ENCODE data around the gene EVC2.
"Not testable (repeated sequence)": the region's sequence is repeated elsewhere in the genome, so short reads cannot be mapped to it uniquely, and the experiment has no call there.

EVC2 gene

GRCh38 chr4:5734853-5735252, 26.5 kb upstream of the EVC2 start:
- no peaks in the 10 kb centered on the region for H3K36me3 ChIP-seq
- no peak for TF ChIP-seq CTCF (IDR thresholded peaks at IDR 0.05; ENCODE audit: low read depth, low read length)
- no peaks in the 10 kb centered on the region for H3K4me1 ChIP-seq

GRCh38 chr4:5732158-5732557, 23.8 kb upstream of the EVC2 start:
- TF ChIP-seq CTCF (IDR thresholded peaks at IDR 0.05; ENCODE audit: low read depth, low read length), result no peak
- DNase-seq, result no peak
- H3K36me3 ChIP-seq, result no peaks in the 10 kb centered on the region
- no peaks in the 10 kb centered on the region for H3K4me1 ChIP-seq
- H3K27me3 ChIP-seq, result no peaks in the 10 kb centered on the region
- H3K9me3 ChIP-seq, result no peaks in the 10 kb centered on the region
- no peak overlapping the region for H3K4me3 ChIP-seq (ENCODE audit: low read depth, low read length)

More at GRCh38 chr4:5734853-5735252, 26.5 kb upstream of the EVC2 start:
- DNase-seq, result no peak
- Histone ChIP-seq H3K4me3 (ENCODE audit: low read depth, low read length) (no peak overlapping the region), H3K9me3 (no peaks in the 10 kb centered on the region), H3K27me3 (no peaks in the 10 kb centered on the region)

- H3K36me3 ChIP-seq, result no peaks in the 10 kb centered on the region
- H3K9me3 ChIP-seq, result no peaks in the 10 kb centered on the region
- no peak for TF ChIP-seq CTCF (IDR thresholded peaks at IDR 0.05; ENCODE audit: low read depth, low read length)
- H3K27me3 ChIP-seq, result no peaks in the 10 kb centered on the region
- no peaks in the 10 kb centered on the region for H3K4me1 ChIP-seq
- H3K4me3 ChIP-seq (ENCODE audit: low read depth, low read length), result no peak overlapping the region
- DNase-seq, result no peak
Observed at GRCh38 chr4:5730993-5731990, 22.9 kb upstream of the EVC2 start.

GRCh38 chr4:5730436-5730835, 22.1 kb upstream of the EVC2 start:
- Histone ChIP-seq H3K36me3 (no peaks in the 10 kb centered on the region), H3K4me1 (no peaks in the 10 kb centered on the region), H3K4me3 (ENCODE audit: low read depth, low read length) (no peak overlapping the region), H3K27me3 (no peaks in the 10 kb centered on the region), H3K9me3 (no peaks in the 10 kb centered on the region)
- DNase-seq, result no peak
- TF ChIP-seq CTCF (IDR thresholded peaks at IDR 0.05; ENCODE audit: low read depth, low read length), result no peak

DNA sequence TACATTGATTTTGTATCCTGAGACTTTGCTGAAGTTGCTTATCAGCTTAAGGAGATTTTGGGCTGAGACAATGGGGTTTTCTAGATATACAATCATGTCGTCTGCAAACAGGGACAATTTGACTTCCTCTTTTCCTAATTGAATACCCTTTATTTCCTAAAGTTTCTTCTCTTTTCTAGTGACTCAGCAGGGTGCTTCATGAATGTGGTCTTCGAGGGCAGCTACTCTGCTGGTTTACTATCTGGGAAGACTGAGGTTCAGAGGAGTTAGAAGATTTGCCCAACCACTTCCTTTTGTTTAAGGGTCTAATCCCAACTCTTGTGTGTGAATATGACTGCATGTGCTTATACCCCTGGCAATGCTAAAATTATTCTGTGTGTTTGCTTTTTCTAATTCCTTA, 20.1 kb upstream of the EVC2 start:
- DNase-seq; H3K4me1 ChIP-seq; H3K4me3 ChIP-seq (ENCODE audit: low read depth, low read length); H3K27me3 ChIP-seq; H3K9me3 ChIP-seq; H3K36me3 ChIP-seq: not testable (repeated sequence)

- no peak for DNase-seq
- no peaks in the 10 kb centered on the region for H3K9me3 ChIP-seq
Observed at GRCh38 chr4:5724377-5724776, 16.0 kb upstream of the EVC2 start.

More at GRCh38 chr4:5724377-5724776, 16.0 kb upstream of the EVC2 start:
- H3K27me3 ChIP-seq, result peaks cover 2% of the 10 kb centered on the region; the same call in 1 of the 2 replicates
- TF ChIP-seq CTCF (IDR thresholded peaks at IDR 0.05; ENCODE audit: low read depth, low read length), result no peak
- H3K4me3 ChIP-seq (ENCODE audit: low read depth, low read length), result no peak overlapping the region
- no peaks in the 10 kb centered on the region for H3K4me1 ChIP-seq
- H3K36me3 ChIP-seq, result no peaks in the 10 kb centered on the region
